PC-3 (cell line): ENCODE measurements around the gene NCAPD2. TPM values are rescaled to one million over a fixed set of nuclear protein-coding genes. Genes with fewer than 3 reads are reported as not detected.
"Not testable (repeated sequence)": the region's sequence is repeated elsewhere in the genome, so short reads cannot be mapped to it uniquely, and the experiment has no call there.

ENCODE experiments used
- ATAC-seq: fragments of 200-7000 bp; cut with Tn5 transposase; 2 replicates; pipeline ENCODE4 v1.9.1; 2020; ENCODE audit warnings: mild to moderate bottlenecking, moderate library complexity
- BruUV-seq: library from RNA; stranded (reverse); fragments of 400-500 nt; replicated peaks from 2 replicates; lab custom pipeline; 2021; lab: Mats Ljungman, UMichigan
- CTCF ChIA-PET: fragments of 300-600 bp; sonication (Branson Sonifier 250); formaldehyde crosslinking; loops from one replicate; lab custom pipeline; 2022; ENCODE audit warnings: antibody characterized with exemption; lab: Charles Lee
- POLR2A ChIA-PET: fragments of 300-600 bp; sonication (Branson Sonifier 250); formaldehyde crosslinking; loops from one replicate; lab custom pipeline; 2022; ENCODE audit warnings: antibody characterized with exemption; ENCODE audit not compliant: unreplicated experiment; lab: Charles Lee
- DNase-seq: peaks from one replicate; pipeline ENCODE4 v3.0.0-alpha.2; 2015
- H2AFZ ChIP-seq: fragments of 300-600 bp; sonication (generic); 2 replicates; pipeline ENCODE4 v1.6.0; 2016; ENCODE audit warnings: antibody characterized with exemption, low read length
- H3F3A ChIP-seq: fragments of 300-600 bp; sonication (generic); one replicate; pipeline ENCODE4 v1.6.0; 2017; ENCODE audit warnings: antibody characterized with exemption, low read length, control low read depth, mild to moderate bottlenecking; ENCODE audit not compliant: unreplicated experiment
- H3K27ac ChIP-seq: fragments of 300-600 bp; sonication (generic); 2 replicates; pipeline ENCODE4 v1.5.1; 2016; ENCODE audit warnings: mild to moderate bottlenecking, low read length
- H3K27me3 ChIP-seq: fragments of 300-600 bp; sonication (generic); 2 replicates; pipeline ENCODE4 v1.6.1; 2016; ENCODE audit warnings: low read length, mixed read lengths
- H3K36me3 ChIP-seq: fragments of 300-600 bp; sonication (generic); 2 replicates; pipeline ENCODE4 v1.6.1; 2016; ENCODE audit warnings: low read depth, mixed run types, low read length, mixed read lengths
- H3K4me1 ChIP-seq: fragments of 300-600 bp; sonication (generic); 2 replicates; pipeline ENCODE4 v1.5.1; 2016; ENCODE audit warnings: low read length; ENCODE audit not compliant: insufficient read depth
- H3K4me2 ChIP-seq: fragments of 300-600 bp; sonication (generic); 2 replicates; pipeline ENCODE4 v1.6.0; 2016; ENCODE audit warnings: low read length
- H3K4me3 ChIP-seq: fragments of 300-600 bp; sonication (generic); 2 replicates; pipeline ENCODE4 v1.5.1; 2016; ENCODE audit warnings: mild to moderate bottlenecking, low read length, mixed read lengths
- H3K79me2 ChIP-seq: fragments of 300-600 bp; sonication (generic); 2 replicates; pipeline ENCODE4 v1.6.1; 2017; ENCODE audit warnings: low read length, mixed read lengths
- H3K9ac ChIP-seq: fragments of 300-600 bp; sonication (generic); 2 replicates; pipeline ENCODE4 v1.6.0; 2016; ENCODE audit warnings: mild to moderate bottlenecking, low read length
- H3K9me2 ChIP-seq: fragments of 300-600 bp; sonication (generic); replicated peaks from 2 replicates; pipeline ENCODE4 v1.6.1; 2016; ENCODE audit warnings: mixed run types, low read length, mixed read lengths
- H3K9me3 ChIP-seq: fragments of 300-600 bp; sonication (generic); 2 replicates; pipeline ENCODE4 v1.6.1; 2016; ENCODE audit warnings: low read length, mixed read lengths
- H4K20me1 ChIP-seq: fragments of 300-600 bp; sonication (generic); 2 replicates; pipeline ENCODE4 v1.6.1; 2016; ENCODE audit warnings: low read length, mixed read lengths
- CTCF ChIP-seq: fragments of 300-600 bp; sonication (generic); conservative IDR thresholded peaks from 2 replicates; pipeline ENCODE4 v1.5.1; 2017; ENCODE audit warnings: antibody characterized with exemption, low read depth, mild to moderate bottlenecking, low read length
- EZH2 ChIP-seq: fragments of 300-600 bp; sonication (generic); IDR thresholded peaks from one replicate; pipeline ENCODE4 v1.6.1; 2017; ENCODE audit warnings: antibody characterized with exemption, mild to moderate bottlenecking, low read length; ENCODE audit not compliant: unreplicated experiment
- EZH2phosphoT487 ChIP-seq: fragments of 300-600 bp; sonication (generic); IDR thresholded peaks from 2 replicates; pipeline ENCODE4 v1.6.1; 2018; ENCODE audit warnings: mild to moderate bottlenecking, antibody characterized with exemption, low read length, borderline replicate concordance
- intact Hi-C: fragments of 100-400 bp; cut with micrococcal nuclease; formaldehyde crosslinking; loops from 2 replicates; pipeline ENCODE4 v1.9.0; 2023
- total RNA-seq: library from RNA; depleted of rRNA; stranded (reverse); fragments of >200 nt; gene quantifications from 2 replicates; pipeline ENCODE4 v1.2.3, GENCODE V29; 2014

Gene NCAPD2
- total RNA-seq, 1 experiment from 2014 or later, result 105 TPM

- Histone ChIP-seq H3F3A (no peaks in the 10 kb centered on the region), H3K9ac (no peak overlapping the region), H3K79me2 (no peaks in the 10 kb centered on the region), H3K9me2 (no peaks in the 10 kb centered on the region), H3K27me3 (no peaks in the 10 kb centered on the region), H3K36me3 (peaks cover 33% of the 10 kb centered on the region), H3K9me3 (no peaks in the 10 kb centered on the region), H4K20me1 (no peaks in the 10 kb centered on the region), H3K4me1 (no peaks in the 10 kb centered on the region; the same call in 1 of the 2 replicates), H2AFZ (no peak overlapping the region), H3K4me2 (no peak overlapping the region), H3K4me3 (no peak overlapping the region), H3K27ac (no peak overlapping the region)
- no peak for TF ChIP-seq EZH2
- no peak for TF ChIP-seq EZH2phosphoT487
- TF ChIP-seq CTCF, result no peak
- ChIA-PET POLR2A (no interaction called here), CTCF (no interaction called here)
- intact Hi-C loops, result loop anchor here (5.0 kb wide), 1 partner anchor 135 kb away; no protein-coding TSS in a partner anchor
- TSS peak; percentile 61 for BruUV-seq
- DNase-seq (no peak), ATAC-seq (no peak)
These were observed 63.0 kb downstream of the NCAPD2 start for GRCh38 chr12:6556857-6557256.

- H3K9me3 ChIP-seq, H3K9me2 ChIP-seq, H3K4me2 ChIP-seq, H4K20me1 ChIP-seq, BruUV-seq, H3K27me3 ChIP-seq, H3K27ac ChIP-seq, H2AFZ ChIP-seq, H3F3A ChIP-seq, H3K4me3 ChIP-seq, H3K4me1 ChIP-seq, H3K79me2 ChIP-seq, H3K9ac ChIP-seq, POLR2A ChIA-PET: not testable (repeated sequence)
- DNase-seq, result peak; percentile 32
- H3K36me3 ChIP-seq, result peaks cover 44% of the 10 kb centered on the region
- intact Hi-C loops, result loop anchor here (5.0 kb wide), 1 partner anchor 136 kb away; no protein-coding TSS in a partner anchor
- TF ChIP-seq CTCF, result peak; percentile 48
- CTCF ChIA-PET, result interaction anchor here (0.6 kb wide), 1 partner anchor 18 kb away, joined by 5 read pairs; no protein-coding TSS in a partner anchor
- peak; percentile 22; the same call in 1 of the 2 replicates for ATAC-seq
These were observed 64.3 kb downstream of the NCAPD2 start for GRCh38 chr12:6558014-6558760.

- H3K27ac ChIP-seq, result no peak overlapping the region
- H3K9me3 ChIP-seq, result no peaks in the 10 kb centered on the region
- peaks cover 51% of the 10 kb centered on the region for H3K36me3 ChIP-seq
- H3F3A ChIP-seq, result no peaks in the 10 kb centered on the region
- ATAC-seq (no peak), DNase-seq (no peak)
- H4K20me1 ChIP-seq, result peaks cover 6% of the 10 kb centered on the region; the same call in 1 of the 2 replicates
- no peaks in the 10 kb centered on the region for H3K9me2 ChIP-seq
- intact Hi-C loops, result loop anchor here (5.0 kb wide), 1 partner anchor 137 kb away; no protein-coding TSS in a partner anchor
- H3K27me3 ChIP-seq, result no peaks in the 10 kb centered on the region
- H3K4me1 ChIP-seq, result no peaks in the 10 kb centered on the region
- ChIA-PET CTCF (no interaction called here), POLR2A (no interaction called here)
- no peak overlapping the region for H3K4me2 ChIP-seq
- H3K79me2 ChIP-seq, result peaks cover 14% of the 10 kb centered on the region; the same call in 1 of the 2 replicates
- no peak overlapping the region for H2AFZ ChIP-seq
- no peak overlapping the region for H3K4me3 ChIP-seq
- no TSS peak for BruUV-seq
- TF ChIP-seq CTCF (no peak), EZH2phosphoT487 (no peak), EZH2 (no peak)
- no peak overlapping the region for H3K9ac ChIP-seq
These were observed 65.6 kb downstream of the NCAPD2 start for GRCh38 chr12:6559500-6559899.
